ENCODE measurements around the gene PDCD10. TPM values are rescaled to one million over a fixed set of nuclear protein-coding genes. Genes with fewer than 3 reads are reported as not detected.

Gene PDCD10
- total RNA-seq, 3 donors from 2014 or later, result 59.0 to 90.0 (median 79.7) TPM

DNA sequence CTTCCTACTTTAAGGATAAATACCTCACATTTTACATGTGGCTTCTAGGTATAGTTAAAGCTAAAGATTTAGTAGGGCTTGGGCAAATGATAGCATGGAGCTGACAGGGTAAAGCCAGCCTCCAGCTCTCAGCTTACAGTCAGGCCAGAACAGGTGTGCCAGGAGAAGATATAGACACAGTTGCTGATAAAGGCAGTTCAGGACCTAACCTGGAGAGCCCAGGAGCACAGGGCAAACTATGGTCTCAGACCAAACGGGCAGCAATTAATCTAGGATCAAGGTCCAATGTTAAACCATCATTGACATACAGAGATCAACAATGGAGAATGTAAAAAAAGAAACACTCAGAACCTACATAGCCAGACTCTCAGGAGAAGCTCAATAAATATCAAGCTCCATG is 84.9 kb downstream of the PDCD10 start:
- TF ChIP-seq, protein P1, sequence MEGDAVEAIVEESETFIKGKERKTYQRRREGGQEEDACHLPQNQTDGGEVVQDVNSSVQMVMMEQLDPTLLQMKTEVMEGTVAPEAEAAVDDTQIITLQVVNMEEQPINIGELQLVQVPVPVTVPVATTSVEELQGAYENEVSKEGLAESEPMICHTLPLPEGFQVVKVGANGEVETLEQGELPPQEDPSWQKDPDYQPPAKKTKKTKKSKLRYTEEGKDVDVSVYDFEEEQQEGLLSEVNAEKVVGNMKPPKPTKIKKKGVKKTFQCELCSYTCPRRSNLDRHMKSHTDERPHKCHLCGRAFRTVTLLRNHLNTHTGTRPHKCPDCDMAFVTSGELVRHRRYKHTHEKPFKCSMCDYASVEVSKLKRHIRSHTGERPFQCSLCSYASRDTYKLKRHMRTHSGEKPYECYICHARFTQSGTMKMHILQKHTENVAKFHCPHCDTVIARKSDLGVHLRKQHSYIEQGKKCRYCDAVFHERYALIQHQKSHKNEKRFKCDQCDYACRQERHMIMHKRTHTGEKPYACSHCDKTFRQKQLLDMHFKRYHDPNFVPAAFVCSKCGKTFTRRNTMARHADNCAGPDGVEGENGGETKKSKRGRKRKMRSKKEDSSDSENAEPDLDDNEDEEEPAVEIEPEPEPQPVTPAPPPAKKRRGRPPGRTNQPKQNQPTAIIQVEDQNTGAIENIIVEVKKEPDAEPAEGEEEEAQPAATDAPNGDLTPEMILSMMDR (IDR thresholded peaks at IDR 0.05), result no peak
- Histone ChIP-seq H3K4me1 (ENCODE audit: low read depth) (no peaks in the 10 kb centered on the region), H3K4me3 (no peak overlapping the region), H3K9me3 (peaks cover 4% of the 10 kb centered on the region), H3K36me3 (ENCODE audit: low read depth) (no peaks in the 10 kb centered on the region)
- intact Hi-C loops (cut with DNase I, micrococcal nuclease), result no loop called here
- peak; percentile 27 for ATAC-seq
- no peak for DNase-seq

DNA sequence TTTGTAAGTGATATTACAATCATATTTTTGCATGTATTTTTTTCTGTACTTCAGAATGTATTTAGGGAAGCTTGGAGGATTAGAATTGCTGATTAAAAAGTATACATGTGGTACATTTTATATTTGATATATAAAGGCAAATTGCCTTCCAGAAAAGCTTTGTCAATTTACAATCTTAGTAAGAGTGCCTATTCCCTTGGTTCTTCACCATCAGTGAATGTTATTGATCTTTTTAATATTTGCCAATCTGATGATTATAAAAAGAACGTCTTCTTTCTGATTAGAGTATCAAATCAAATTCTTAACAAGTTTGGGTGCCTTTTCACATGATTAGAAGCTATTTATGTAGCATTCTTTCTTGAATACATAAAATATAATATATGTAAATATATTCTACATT is 90.1 kb downstream of the PDCD10 start:
- TF ChIP-seq, protein P1 (IDR thresholded peaks at IDR 0.05), result no peak
- Histone ChIP-seq H3K36me3 (ENCODE audit: low read depth) (no peaks in the 10 kb centered on the region), H3K9me3 (peaks cover 6% of the 10 kb centered on the region), H3K4me1 (ENCODE audit: low read depth) (no peaks in the 10 kb centered on the region), H3K4me3 (no peak overlapping the region)
- intact Hi-C loops (cut with DNase I, micrococcal nuclease), result no loop called here
- no peak for ATAC-seq
- DNase-seq, result no peak

Other genes with a start within 250 kb of the PDCD10 start
- gene WDR49, start 81.0 kb downstream of the PDCD10 start, total RNA-seq, result under 1 TPM; 0.46 to 0.95 (median 0.81) TPM
- 1 to 10 TPM in 2 of 3 donors, under 1 TPM in 1; 0.84 to 3.6 (median 1.3) TPM for gene SERPINI1, start 829 bp upstream of the PDCD10 start, total RNA-seq

All from mucosa of descending colon (tissue), 3 donors.